WTC11 (cell line): ENCODE measurements around the gene PLPP1. TPM values are rescaled to one million over a fixed set of nuclear protein-coding genes. Genes with fewer than 3 reads are reported as not detected.

Source experiments
- ATAC-seq: fragments of 200-7000 bp; cut with Tn5 transposase; 2 replicates; pipeline ENCODE4 v1.10.0; 2021; ENCODE audit warnings: mild to moderate bottlenecking, moderate library complexity
- CTCF ChIA-PET: fragments of 300-600 bp; sonication (Branson Sonifier 250); formaldehyde crosslinking; loops from one replicate; lab custom pipeline; 2021; ENCODE audit warnings: antibody characterized with exemption; lab: Charles Lee
- POLR2A ChIA-PET: fragments of 350-600 bp; sonication (Branson Sonifier 250); formaldehyde crosslinking; loops from one replicate; lab custom pipeline; 2021; ENCODE audit warnings: antibody characterized with exemption; lab: Charles Lee
- DNase-seq: peaks from one replicate; pipeline ENCODE4 v3.0.0; 2021; ENCODE audit warnings: low spot score
- H3K27ac Mint-ChIP-seq: 2 replicates; pipeline ENCODE4 v1.8.0; 2021; ENCODE audit warnings: mixed read lengths
- H3K27me3 Mint-ChIP-seq: 2 replicates; pipeline ENCODE4 v1.8.0; 2021; ENCODE audit warnings: low read depth, mild to moderate bottlenecking, moderate library complexity, mixed read lengths
- H3K36me3 Mint-ChIP-seq: 2 replicates; pipeline ENCODE4 v1.8.0; 2021; ENCODE audit warnings: mixed read lengths
- H3K4me1 Mint-ChIP-seq: 2 replicates; pipeline ENCODE4 v1.8.0; 2022; ENCODE audit warnings: mixed read lengths
- H3K4me3 Mint-ChIP-seq: 2 replicates; pipeline ENCODE4 v1.8.0; 2021; ENCODE audit warnings: mild to moderate bottlenecking, moderate library complexity, mixed read lengths
- H3K9me3 Mint-ChIP-seq: 2 replicates; pipeline ENCODE4 v1.8.0; 2021; ENCODE audit warnings: mixed read lengths
- ATF2 ChIP-seq: sonication (generic); formaldehyde crosslinking; IDR thresholded peaks from 2 replicates; pipeline ENCODE4 v1.8.1; 2022; ENCODE audit warnings: low read depth, missing genetic modification reagents, borderline replicate concordance
- CBFB ChIP-seq: sonication (generic); formaldehyde crosslinking; IDR thresholded peaks from 2 replicates; pipeline ENCODE4 v1.8.1; 2022; ENCODE audit warnings: mild to moderate bottlenecking, low read depth, missing genetic modification reagents
- CDX4 ChIP-seq: fragments of 250-450 bp; sonication (Bioruptor Pico); IDR thresholded peaks from 2 replicates; pipeline ENCODE4 v1.9.0; 2021; ENCODE audit warnings: moderate library complexity, mild to moderate bottlenecking, inconsistent platforms, borderline replicate concordance
- CREM ChIP-seq: sonication (generic); formaldehyde crosslinking; IDR thresholded peaks from 2 replicates; pipeline ENCODE4 v1.8.1; 2022; ENCODE audit warnings: mild to moderate bottlenecking, missing genetic modification reagents, moderate library complexity
- ESRRA ChIP-seq: sonication (generic); formaldehyde crosslinking; IDR thresholded peaks from 2 replicates; pipeline ENCODE4 v1.8.1; 2022; ENCODE audit warnings: mild to moderate bottlenecking, missing genetic modification reagents, borderline replicate concordance
- ETV6 ChIP-seq: sonication (generic); formaldehyde crosslinking; IDR thresholded peaks from 2 replicates; pipeline ENCODE4 v1.8.1; 2022; ENCODE audit warnings: mild to moderate bottlenecking, missing genetic modification reagents
- NFATC4 ChIP-seq: fragments of 250-450 bp; sonication (Bioruptor Pico); IDR thresholded peaks from 2 replicates; pipeline ENCODE4 v1.9.0; 2021; ENCODE audit warnings: mild to moderate bottlenecking
- NFE2L1 ChIP-seq: sonication (generic); formaldehyde crosslinking; IDR thresholded peaks from 2 replicates; pipeline ENCODE4 v1.8.1; 2023; ENCODE audit warnings: missing genetic modification reagents
- NR2C2 ChIP-seq: sonication (generic); formaldehyde crosslinking; IDR thresholded peaks from 2 replicates; pipeline ENCODE4 v1.8.0; 2022; ENCODE audit warnings: mild to moderate bottlenecking, missing genetic modification reagents
- RORB ChIP-seq: fragments of 250-450 bp; sonication (Bioruptor Pico); IDR thresholded peaks from 2 replicates; pipeline ENCODE4 v1.9.0; 2021; ENCODE audit warnings: mild to moderate bottlenecking
- SOX15 ChIP-seq: fragments of 250-450 bp; sonication (Bioruptor Pico); IDR thresholded peaks from 2 replicates; pipeline ENCODE4 v1.9.0; 2021; ENCODE audit warnings: mild to moderate bottlenecking
- ZNF219 ChIP-seq: sonication (generic); formaldehyde crosslinking; IDR thresholded peaks from 2 replicates; pipeline ENCODE4 v1.8.0; 2023; ENCODE audit warnings: missing genetic modification reagents, mild to moderate bottlenecking, borderline replicate concordance
- ZNF396 ChIP-seq: fragments of 250-450 bp; sonication (Bioruptor Pico); IDR thresholded peaks from 2 replicates; pipeline ENCODE4 v1.8.0; 2021; ENCODE audit warnings: mild to moderate bottlenecking, moderate library complexity, borderline replicate concordance
- total RNA-seq: library from RNA; stranded (reverse); gene quantifications from 3 replicates; pipeline ENCODE4 v1.2.3, GENCODE V29; 2021
- TF ChIP-seq, protein P1 (sequence below): sonication (generic); formaldehyde crosslinking; IDR thresholded peaks from 2 replicates; pipeline ENCODE4 v1.8.0; 2022; ENCODE audit warnings: mild to moderate bottlenecking, missing genetic modification reagents
- TF ChIP-seq, protein P2 (sequence below): sonication (generic); formaldehyde crosslinking; IDR thresholded peaks from 2 replicates; pipeline ENCODE4 v1.8.1; 2023; ENCODE audit warnings: mild to moderate bottlenecking, missing genetic modification reagents
- TF ChIP-seq, protein P3 (sequence below): fragments of 250-450 bp; sonication (Bioruptor Pico); IDR thresholded peaks from 2 replicates; pipeline ENCODE4 v1.9.0; 2021; ENCODE audit warnings: mild to moderate bottlenecking
- TF ChIP-seq, protein P4 (sequence below): sonication (generic); formaldehyde crosslinking; IDR thresholded peaks from 2 replicates; pipeline ENCODE4 v1.8.0; 2022; ENCODE audit warnings: mild to moderate bottlenecking, missing genetic modification reagents
- TF ChIP-seq, protein P5 (sequence below): sonication (generic); formaldehyde crosslinking; IDR thresholded peaks from 2 replicates; pipeline ENCODE4 v1.8.1; 2022; ENCODE audit warnings: missing genetic modification reagents, borderline replicate concordance
- TF ChIP-seq, protein P6 (sequence below): sonication (generic); formaldehyde crosslinking; conservative IDR thresholded peaks from 2 replicates; pipeline ENCODE4 v1.8.1; 2023; ENCODE audit warnings: mild to moderate bottlenecking, low read depth, missing genetic modification reagents, moderate library complexity
- TF ChIP-seq, protein P7 (sequence below): fragments of 250-450 bp; sonication (Bioruptor Pico); IDR thresholded peaks from 2 replicates; pipeline ENCODE4 v1.9.0; 2021; ENCODE audit warnings: mild to moderate bottlenecking

The PLPP1 gene
- total RNA-seq, 1 experiment from 2014 or later: 43.2 TPM

- no peaks in the 10 kb centered on the region for H3K9me3 Mint-ChIP-seq
- CTCF ChIA-PET: no interaction called here
- H3K4me1 Mint-ChIP-seq: peaks cover 33% of the 10 kb centered on the region
- DNase-seq (no peak), ATAC-seq (no peak)
- H3K27me3 Mint-ChIP-seq: no peaks in the 10 kb centered on the region
- H3K4me3 Mint-ChIP-seq: no peak overlapping the region
- TF ChIP-seq CBFB: no peak
- TF ChIP-seq, protein P1, sequence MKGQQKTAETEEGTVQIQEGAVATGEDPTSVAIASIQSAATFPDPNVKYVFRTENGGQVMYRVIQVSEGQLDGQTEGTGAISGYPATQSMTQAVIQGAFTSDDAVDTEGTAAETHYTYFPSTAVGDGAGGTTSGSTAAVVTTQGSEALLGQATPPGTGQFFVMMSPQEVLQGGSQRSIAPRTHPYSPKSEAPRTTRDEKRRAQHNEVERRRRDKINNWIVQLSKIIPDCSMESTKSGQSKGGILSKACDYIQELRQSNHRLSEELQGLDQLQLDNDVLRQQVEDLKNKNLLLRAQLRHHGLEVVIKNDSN (CRISPR knock-in tag): no peak
- no peak for TF ChIP-seq CREM
- TF ChIP-seq, protein P2, sequence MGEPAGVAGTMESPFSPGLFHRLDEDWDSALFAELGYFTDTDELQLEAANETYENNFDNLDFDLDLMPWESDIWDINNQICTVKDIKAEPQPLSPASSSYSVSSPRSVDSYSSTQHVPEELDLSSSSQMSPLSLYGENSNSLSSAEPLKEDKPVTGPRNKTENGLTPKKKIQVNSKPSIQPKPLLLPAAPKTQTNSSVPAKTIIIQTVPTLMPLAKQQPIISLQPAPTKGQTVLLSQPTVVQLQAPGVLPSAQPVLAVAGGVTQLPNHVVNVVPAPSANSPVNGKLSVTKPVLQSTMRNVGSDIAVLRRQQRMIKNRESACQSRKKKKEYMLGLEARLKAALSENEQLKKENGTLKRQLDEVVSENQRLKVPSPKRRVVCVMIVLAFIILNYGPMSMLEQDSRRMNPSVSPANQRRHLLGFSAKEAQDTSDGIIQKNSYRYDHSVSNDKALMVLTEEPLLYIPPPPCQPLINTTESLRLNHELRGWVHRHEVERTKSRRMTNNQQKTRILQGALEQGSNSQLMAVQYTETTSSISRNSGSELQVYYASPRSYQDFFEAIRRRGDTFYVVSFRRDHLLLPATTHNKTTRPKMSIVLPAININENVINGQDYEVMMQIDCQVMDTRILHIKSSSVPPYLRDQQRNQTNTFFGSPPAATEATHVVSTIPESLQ (CRISPR knock-in tag): no peak
- no peak for TF ChIP-seq ESRRA
- no peak for TF ChIP-seq ATF2 (CRISPR knock-in tag)
- TF ChIP-seq CDX4 (CRISPR knock-in tag): no peak
- TF ChIP-seq NR2C2 (CRISPR knock-in tag): no peak
- no peak for TF ChIP-seq ZNF396 (CRISPR knock-in tag)
- TF ChIP-seq SOX15 (CRISPR knock-in tag): no peak
- TF ChIP-seq, protein P3, sequence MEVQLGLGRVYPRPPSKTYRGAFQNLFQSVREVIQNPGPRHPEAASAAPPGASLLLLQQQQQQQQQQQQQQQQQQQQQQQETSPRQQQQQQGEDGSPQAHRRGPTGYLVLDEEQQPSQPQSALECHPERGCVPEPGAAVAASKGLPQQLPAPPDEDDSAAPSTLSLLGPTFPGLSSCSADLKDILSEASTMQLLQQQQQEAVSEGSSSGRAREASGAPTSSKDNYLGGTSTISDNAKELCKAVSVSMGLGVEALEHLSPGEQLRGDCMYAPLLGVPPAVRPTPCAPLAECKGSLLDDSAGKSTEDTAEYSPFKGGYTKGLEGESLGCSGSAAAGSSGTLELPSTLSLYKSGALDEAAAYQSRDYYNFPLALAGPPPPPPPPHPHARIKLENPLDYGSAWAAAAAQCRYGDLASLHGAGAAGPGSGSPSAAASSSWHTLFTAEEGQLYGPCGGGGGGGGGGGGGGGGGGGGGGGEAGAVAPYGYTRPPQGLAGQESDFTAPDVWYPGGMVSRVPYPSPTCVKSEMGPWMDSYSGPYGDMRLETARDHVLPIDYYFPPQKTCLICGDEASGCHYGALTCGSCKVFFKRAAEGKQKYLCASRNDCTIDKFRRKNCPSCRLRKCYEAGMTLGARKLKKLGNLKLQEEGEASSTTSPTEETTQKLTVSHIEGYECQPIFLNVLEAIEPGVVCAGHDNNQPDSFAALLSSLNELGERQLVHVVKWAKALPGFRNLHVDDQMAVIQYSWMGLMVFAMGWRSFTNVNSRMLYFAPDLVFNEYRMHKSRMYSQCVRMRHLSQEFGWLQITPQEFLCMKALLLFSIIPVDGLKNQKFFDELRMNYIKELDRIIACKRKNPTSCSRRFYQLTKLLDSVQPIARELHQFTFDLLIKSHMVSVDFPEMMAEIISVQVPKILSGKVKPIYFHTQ (CRISPR knock-in tag): no peak
- TF ChIP-seq, protein P4, sequence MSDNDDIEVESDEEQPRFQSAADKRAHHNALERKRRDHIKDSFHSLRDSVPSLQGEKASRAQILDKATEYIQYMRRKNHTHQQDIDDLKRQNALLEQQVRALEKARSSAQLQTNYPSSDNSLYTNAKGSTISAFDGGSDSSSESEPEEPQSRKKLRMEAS: no peak
- TF ChIP-seq, protein P5, sequence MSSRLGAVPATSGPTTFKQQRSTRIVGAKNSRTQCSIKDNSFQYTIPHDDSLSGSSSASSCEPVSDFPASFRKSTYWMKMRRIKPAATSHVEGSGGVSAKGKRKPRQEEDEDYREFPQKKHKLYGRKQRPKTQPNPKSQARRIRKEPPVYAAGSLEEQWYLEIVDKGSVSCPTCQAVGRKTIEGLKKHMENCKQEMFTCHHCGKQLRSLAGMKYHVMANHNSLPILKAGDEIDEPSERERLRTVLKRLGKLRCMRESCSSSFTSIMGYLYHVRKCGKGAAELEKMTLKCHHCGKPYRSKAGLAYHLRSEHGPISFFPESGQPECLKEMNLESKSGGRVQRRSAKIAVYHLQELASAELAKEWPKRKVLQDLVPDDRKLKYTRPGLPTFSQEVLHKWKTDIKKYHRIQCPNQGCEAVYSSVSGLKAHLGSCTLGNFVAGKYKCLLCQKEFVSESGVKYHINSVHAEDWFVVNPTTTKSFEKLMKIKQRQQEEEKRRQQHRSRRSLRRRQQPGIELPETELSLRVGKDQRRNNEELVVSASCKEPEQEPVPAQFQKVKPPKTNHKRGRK: no peak
- TF ChIP-seq NFATC4 (CRISPR knock-in tag): no peak
- no peak for TF ChIP-seq ETV6 (CRISPR knock-in tag)
- TF ChIP-seq, protein P6, sequence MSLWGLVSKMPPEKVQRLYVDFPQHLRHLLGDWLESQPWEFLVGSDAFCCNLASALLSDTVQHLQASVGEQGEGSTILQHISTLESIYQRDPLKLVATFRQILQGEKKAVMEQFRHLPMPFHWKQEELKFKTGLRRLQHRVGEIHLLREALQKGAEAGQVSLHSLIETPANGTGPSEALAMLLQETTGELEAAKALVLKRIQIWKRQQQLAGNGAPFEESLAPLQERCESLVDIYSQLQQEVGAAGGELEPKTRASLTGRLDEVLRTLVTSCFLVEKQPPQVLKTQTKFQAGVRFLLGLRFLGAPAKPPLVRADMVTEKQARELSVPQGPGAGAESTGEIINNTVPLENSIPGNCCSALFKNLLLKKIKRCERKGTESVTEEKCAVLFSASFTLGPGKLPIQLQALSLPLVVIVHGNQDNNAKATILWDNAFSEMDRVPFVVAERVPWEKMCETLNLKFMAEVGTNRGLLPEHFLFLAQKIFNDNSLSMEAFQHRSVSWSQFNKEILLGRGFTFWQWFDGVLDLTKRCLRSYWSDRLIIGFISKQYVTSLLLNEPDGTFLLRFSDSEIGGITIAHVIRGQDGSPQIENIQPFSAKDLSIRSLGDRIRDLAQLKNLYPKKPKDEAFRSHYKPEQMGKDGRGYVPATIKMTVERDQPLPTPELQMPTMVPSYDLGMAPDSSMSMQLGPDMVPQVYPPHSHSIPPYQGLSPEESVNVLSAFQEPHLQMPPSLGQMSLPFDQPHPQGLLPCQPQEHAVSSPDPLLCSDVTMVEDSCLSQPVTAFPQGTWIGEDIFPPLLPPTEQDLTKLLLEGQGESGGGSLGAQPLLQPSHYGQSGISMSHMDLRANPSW (CRISPR knock-in tag): no peak
- TF ChIP-seq NFE2L1 (CRISPR knock-in tag): no peak
- no peak for TF ChIP-seq RORB (CRISPR knock-in tag)
- TF ChIP-seq ZNF219 (CRISPR knock-in tag): no peak
- TF ChIP-seq, protein P7, sequence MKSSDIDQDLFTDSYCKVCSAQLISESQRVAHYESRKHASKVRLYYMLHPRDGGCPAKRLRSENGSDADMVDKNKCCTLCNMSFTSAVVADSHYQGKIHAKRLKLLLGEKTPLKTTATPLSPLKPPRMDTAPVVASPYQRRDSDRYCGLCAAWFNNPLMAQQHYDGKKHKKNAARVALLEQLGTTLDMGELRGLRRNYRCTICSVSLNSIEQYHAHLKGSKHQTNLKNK (CRISPR knock-in tag): no peak
- no peaks in the 10 kb centered on the region for H3K36me3 Mint-ChIP-seq
- POLR2A ChIA-PET: no interaction called here
- peak overlapping the region; percentile 14 for H3K27ac Mint-ChIP-seq
Measured at GRCh38 chr5:55541056-55541635, 6.4 kb upstream of the PLPP1 start.
